HG03439 (cell line): ENCODE results near the gene LINC00632.

Source experiments
- ATAC-seq: cut with Tn5 transposase; IDR thresholded peaks from one replicate; pipeline ENCODE4 v1.9.1; 2021; ENCODE audit warnings: mild to moderate bottlenecking, moderate library complexity; ENCODE audit not compliant: unreplicated experiment

Gene LINC00632

DNA sequence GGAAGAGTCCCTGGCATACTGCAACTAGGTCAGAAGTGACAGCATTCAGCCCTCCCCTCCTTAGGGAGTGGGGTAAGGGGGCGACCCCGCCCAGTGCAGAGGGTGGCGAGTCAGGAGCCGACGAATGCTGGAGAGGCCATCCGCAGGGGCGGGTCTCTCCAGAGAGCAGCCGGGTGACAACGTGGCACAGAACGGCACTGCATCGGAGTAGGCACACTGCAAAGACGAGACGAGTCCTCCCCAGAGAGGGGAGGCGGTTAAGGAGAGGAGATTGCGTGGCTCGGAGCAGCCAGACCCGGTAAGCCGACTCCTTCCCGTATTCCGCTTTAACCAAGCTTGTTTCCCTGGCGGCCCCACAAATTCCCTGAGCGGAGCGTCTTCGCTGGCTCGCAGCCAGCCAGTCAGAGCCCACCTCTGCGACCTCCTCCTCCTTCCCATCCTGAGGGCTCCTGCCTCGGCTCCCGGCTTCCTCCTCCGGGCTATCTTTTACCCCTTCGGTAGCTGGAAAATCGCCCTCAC lies 54.9 kb downstream of the LINC00632 start:
- no peak for ATAC-seq

- no peak for ATAC-seq
Measured at GRCh38 chrX:140765043-140765784, 55.7 kb downstream of the LINC00632 start.

- no peak for ATAC-seq
Measured at GRCh38 chrX:140766024-140766611, 56.6 kb downstream of the LINC00632 start.

- ATAC-seq = no peak
Measured at GRCh38 chrX:140767646-140768045, 58.1 kb downstream of the LINC00632 start.

GRCh38 chrX:140775211-140775610 lies 65.7 kb downstream of the LINC00632 start:
- ATAC-seq = no peak

GRCh38 chrX:140776320-140776719 lies 66.8 kb downstream of the LINC00632 start:
- ATAC-seq = no peak

- no peak for ATAC-seq
Measured at GRCh38 chrX:140794642-140795041, 85.1 kb downstream of the LINC00632 start.

- no peak for ATAC-seq
Measured at GRCh38 chrX:140799216-140799615, 89.7 kb downstream of the LINC00632 start.

GRCh38 chrX:140804292-140804691 lies 94.7 kb downstream of the LINC00632 start:
- no peak for ATAC-seq

DNA sequence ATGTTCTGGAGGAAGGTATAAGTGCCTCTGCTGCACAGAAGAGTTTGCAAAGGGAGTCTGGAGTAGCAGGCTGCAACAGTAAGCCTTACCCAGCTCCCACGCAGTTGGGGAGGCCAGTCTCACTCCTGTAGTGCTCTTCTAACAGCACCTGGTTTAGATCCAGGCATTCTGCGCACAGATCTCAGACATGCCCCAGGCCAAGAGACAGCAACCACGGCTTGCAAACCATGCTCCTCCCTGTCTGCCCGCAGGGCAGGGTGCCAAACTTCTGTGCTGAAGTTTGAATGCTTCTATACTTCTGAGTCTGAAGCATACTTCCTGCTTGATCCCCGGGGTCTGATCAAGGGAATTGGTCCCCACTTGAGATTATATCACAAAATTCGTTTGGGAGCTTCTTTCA lies 106.3 kb downstream of the LINC00632 start:
- no peak for ATAC-seq

- ATAC-seq = no peak
Measured at GRCh38 chrX:140817943-140818342, 108.4 kb downstream of the LINC00632 start.

DNA sequence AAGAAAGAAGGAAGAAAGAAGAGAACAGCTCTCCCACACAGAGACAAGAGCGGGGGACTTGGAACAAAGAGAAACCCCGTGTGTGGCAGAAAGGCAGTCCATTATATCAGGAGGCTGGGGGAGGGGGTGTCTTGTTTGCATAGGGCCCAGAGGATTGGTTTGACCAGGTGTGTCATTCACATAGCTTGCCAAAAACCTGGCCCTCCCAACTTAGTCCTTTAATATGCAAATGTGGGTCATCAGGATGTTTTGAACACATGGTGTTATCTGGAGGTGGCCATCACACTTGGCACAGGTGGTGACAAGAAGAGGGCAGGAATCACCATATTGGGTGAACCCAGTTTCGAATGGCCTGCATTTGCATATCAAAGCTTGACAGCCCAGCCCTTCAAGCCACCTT lies 111.7 kb downstream of the LINC00632 start:
- ATAC-seq = no peak

- no peak for ATAC-seq
Measured at GRCh38 chrX:140822184-140822583, 112.6 kb downstream of the LINC00632 start.

DNA sequence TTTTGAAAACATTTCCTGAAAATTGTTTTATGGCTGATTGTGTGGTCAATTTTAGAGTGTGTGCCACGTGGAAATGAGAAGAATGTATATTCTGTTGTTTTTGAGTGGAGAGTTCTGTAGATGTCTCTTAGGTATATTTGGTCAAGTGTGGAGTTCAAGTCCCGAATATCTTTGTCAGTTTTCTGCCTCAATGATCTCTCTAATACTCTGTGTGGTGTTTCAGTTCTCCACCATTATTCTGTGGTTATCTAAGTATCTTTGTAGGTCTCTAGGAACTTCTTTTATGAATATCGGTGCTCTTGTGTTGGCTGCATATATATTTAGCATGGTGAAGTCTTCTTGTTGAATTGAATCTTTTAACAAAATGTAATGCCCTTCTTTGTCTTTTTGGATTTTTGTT lies 113.3 kb downstream of the LINC00632 start:
- ATAC-seq = no peak

DNA sequence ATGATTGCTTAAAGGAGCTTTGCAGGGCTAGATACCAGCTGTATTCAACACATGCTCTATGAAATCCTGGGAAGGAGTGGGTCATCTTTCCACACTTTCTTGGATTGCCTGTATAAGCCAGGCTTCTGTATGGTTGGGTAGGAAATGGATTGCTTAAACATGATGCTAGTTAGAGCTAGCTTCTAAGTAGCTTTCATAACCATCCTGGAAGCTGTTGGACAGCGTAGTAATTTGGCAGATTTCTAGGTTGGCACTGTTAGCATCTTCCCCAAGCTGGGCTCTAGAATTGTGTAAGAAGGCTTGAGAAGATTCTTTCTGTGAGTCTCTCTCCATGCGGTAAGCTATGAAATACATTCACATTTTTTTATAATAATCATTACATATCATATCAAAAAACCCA lies 127.3 kb downstream of the LINC00632 start:
- ATAC-seq = no peak
